LNCaP clone FGC (cell line): ENCODE results near the gene CEP192.
"Not testable (repeated sequence)": the region's sequence is repeated elsewhere in the genome, so short reads cannot be mapped to it uniquely, and the experiment has no call there.

Source experiments
- DNase-seq: peaks from one replicate; pipeline ENCODE4 v3.0.0-alpha.2; 2011; ENCODE audit warnings: low read depth
- H3K4me3 ChIP-seq: 2 replicates; pipeline ENCODE4 v1.5.1; 2011; ENCODE audit warnings: mild to moderate bottlenecking, low read depth, low read length, control low read depth
- CTCF ChIP-seq: IDR thresholded peaks from 2 replicates; pipeline ENCODE4 v1.5.1; 2012; ENCODE audit warnings: mild to moderate bottlenecking; ENCODE audit not compliant: control insufficient read depth, insufficient read depth; ENCODE audit errors: extremely low read depth

Gene CEP192

GRCh38 chr18:12975488-12975887 is 15.7 kb upstream of the CEP192 start:
- TF ChIP-seq CTCF: no peak
- no peak for DNase-seq
- no peak overlapping the region for H3K4me3 ChIP-seq

GRCh38 chr18:12976305-12976704 is 14.9 kb upstream of the CEP192 start:
- DNase-seq: no peak
- H3K4me3 ChIP-seq: no peak overlapping the region
- no peak for TF ChIP-seq CTCF

- not testable (repeated sequence) for DNase-seq, H3K4me3 ChIP-seq
Measured at GRCh38 chr18:12980065-12980464, 11.1 kb upstream of the CEP192 start.

GRCh38 chr18:12989397-12990122 is 1.6 kb upstream of the CEP192 start:
- no peak for DNase-seq
- TF ChIP-seq CTCF: no peak
- H3K4me3 ChIP-seq: no peak overlapping the region

GRCh38 chr18:12990123-12990475 is 1.1 kb upstream of the CEP192 start:
- H3K4me3 ChIP-seq: peak overlapping the region; percentile 90
- TF ChIP-seq CTCF: no peak
- DNase-seq: no peak

- DNase-seq: no peak
- no peak for TF ChIP-seq CTCF
- H3K4me3 ChIP-seq: peak overlapping the region; percentile 90
Measured at GRCh38 chr18:12990641-12990966, 558 bp upstream of the CEP192 start.

- TF ChIP-seq CTCF: no peak
- DNase-seq: no peak
- peak overlapping the region; percentile 90 for H3K4me3 ChIP-seq
Measured at GRCh38 chr18:12991821-12992179, 638 bp downstream of the CEP192 start.
